MM.1S (cell line): ENCODE data around the gene NSF.

Experiments used
- DNase-seq: peaks from one replicate; pipeline ENCODE4 v3.0.0-alpha.2; 2015
- H2AFZ ChIP-seq: fragments of 300-600 bp; sonication (generic); 2 replicates; pipeline ENCODE4 v1.6.0; 2016; ENCODE audit warnings: antibody characterized with exemption, low read length
- H3F3A ChIP-seq: fragments of 300-600 bp; sonication (generic); 2 replicates; pipeline ENCODE4 v1.6.1; 2016; ENCODE audit warnings: mild to moderate bottlenecking, antibody characterized with exemption, low read length, moderate library complexity, mixed read lengths; ENCODE audit not compliant: insufficient read depth
- H3K27ac ChIP-seq: fragments of 300-600 bp; sonication (generic); 2 replicates; pipeline ENCODE4 v1.5.1; 2016; ENCODE audit warnings: mild to moderate bottlenecking, low read length
- H3K27me3 ChIP-seq: fragments of 300-600 bp; sonication (generic); replicated peaks from 2 replicates; pipeline ENCODE4 v1.6.0; 2016; ENCODE audit warnings: low read length; ENCODE audit not compliant: insufficient read depth
- H3K36me3 ChIP-seq: fragments of 300-600 bp; sonication (generic); replicated peaks from 2 replicates; pipeline ENCODE4 v1.6.1; 2016; ENCODE audit warnings: mild to moderate bottlenecking, low read length, mixed read lengths; ENCODE audit not compliant: insufficient read depth
- H3K4me1 ChIP-seq: fragments of 300-600 bp; sonication (generic); 2 replicates; pipeline ENCODE4 v1.6.1; 2016; ENCODE audit warnings: low read length, mixed read lengths
- H3K4me2 ChIP-seq: fragments of 300-600 bp; sonication (generic); 2 replicates; pipeline ENCODE4 v1.6.0; 2016; ENCODE audit warnings: low read depth, low read length
- H3K4me3 ChIP-seq: fragments of 300-600 bp; sonication (generic); 2 replicates; pipeline ENCODE4 v1.5.1; 2016; ENCODE audit warnings: low read length, mixed read lengths
- H3K79me2 ChIP-seq: fragments of 300-600 bp; sonication (generic); 2 replicates; pipeline ENCODE4 v1.6.1; 2016; ENCODE audit warnings: mixed run types, low read length, mixed read lengths
- H3K9ac ChIP-seq: fragments of 300-600 bp; sonication (generic); 2 replicates; pipeline ENCODE4 v1.6.1; 2016; ENCODE audit warnings: low read length, mixed read lengths
- H3K9me2 ChIP-seq: fragments of 300-600 bp; sonication (generic); replicated peaks from 2 replicates; pipeline ENCODE4 v1.6.1; 2016; ENCODE audit warnings: mild to moderate bottlenecking, low read length, mixed read lengths; ENCODE audit not compliant: insufficient read depth
- H3K9me3 ChIP-seq: fragments of 300-600 bp; sonication (generic); replicated peaks from 2 replicates; pipeline ENCODE4 v1.6.1; 2016; ENCODE audit warnings: mild to moderate bottlenecking, low read length, mixed read lengths; ENCODE audit not compliant: insufficient read depth
- H4K20me1 ChIP-seq: fragments of 300-600 bp; sonication (generic); 2 replicates; pipeline ENCODE4 v1.6.1; 2016; ENCODE audit warnings: mild to moderate bottlenecking, low read length, moderate library complexity, mixed read lengths; ENCODE audit not compliant: insufficient read depth
- EZH2 ChIP-seq: fragments of 300-600 bp; sonication (generic); optimal IDR thresholded peaks from 2 replicates; pipeline ENCODE3; 2017; ENCODE audit warnings: low read depth, mild to moderate bottlenecking, antibody characterized with exemption, low read length, mixed read lengths
- EZH2phosphoT487 ChIP-seq: fragments of 300-600 bp; sonication (generic); IDR thresholded peaks from 2 replicates; pipeline ENCODE4 v1.6.1; 2018; ENCODE audit warnings: antibody characterized with exemption, low read length
- TF ChIP-seq, protein P1 (sequence below): fragments of 300-600 bp; sonication (generic); IDR thresholded peaks from 2 replicates; pipeline ENCODE4 v1.5.1; 2016; ENCODE audit warnings: antibody characterized with exemption, low read length, mixed read lengths

Gene NSF

DNA sequence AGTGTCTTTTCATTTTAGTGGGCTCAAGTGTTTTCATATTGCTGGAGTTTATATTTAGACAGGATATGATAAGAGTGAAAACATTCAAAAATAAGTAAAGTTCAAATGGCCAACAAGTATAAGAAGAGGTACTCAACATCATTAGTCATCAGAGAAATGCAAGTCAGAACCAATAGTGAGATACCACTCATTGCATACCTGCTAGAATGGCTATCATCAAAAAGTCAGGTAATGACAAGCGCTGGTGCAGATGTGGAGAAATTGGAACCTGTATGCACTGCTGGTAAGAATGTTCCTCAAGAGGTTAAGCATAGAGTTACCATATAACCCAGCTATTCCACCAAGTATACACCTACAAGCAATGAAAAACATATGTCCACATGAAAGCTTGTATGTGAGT is 140.2 kb downstream of the NSF start:
- H3K4me1 ChIP-seq, result no peaks in the 10 kb centered on the region
- H3K36me3 ChIP-seq, result no peaks in the 10 kb centered on the region
- H3K9me3 ChIP-seq, result no peaks in the 10 kb centered on the region
- no peaks in the 10 kb centered on the region for H3F3A ChIP-seq
- H3K27me3 ChIP-seq, result no peaks in the 10 kb centered on the region
- H2AFZ ChIP-seq, result no peak overlapping the region
- H3K9ac ChIP-seq, result no peak overlapping the region
- H4K20me1 ChIP-seq, result no peaks in the 10 kb centered on the region
- H3K4me2 ChIP-seq, result no peak overlapping the region
- no peak for DNase-seq
- H3K27ac ChIP-seq, result no peak overlapping the region
- H3K9me2 ChIP-seq, result no peaks in the 10 kb centered on the region
- H3K79me2 ChIP-seq, result no peaks in the 10 kb centered on the region
- TF ChIP-seq EZH2phosphoT487 (no peak), EZH2 (no peak)
- TF ChIP-seq, protein P1, sequence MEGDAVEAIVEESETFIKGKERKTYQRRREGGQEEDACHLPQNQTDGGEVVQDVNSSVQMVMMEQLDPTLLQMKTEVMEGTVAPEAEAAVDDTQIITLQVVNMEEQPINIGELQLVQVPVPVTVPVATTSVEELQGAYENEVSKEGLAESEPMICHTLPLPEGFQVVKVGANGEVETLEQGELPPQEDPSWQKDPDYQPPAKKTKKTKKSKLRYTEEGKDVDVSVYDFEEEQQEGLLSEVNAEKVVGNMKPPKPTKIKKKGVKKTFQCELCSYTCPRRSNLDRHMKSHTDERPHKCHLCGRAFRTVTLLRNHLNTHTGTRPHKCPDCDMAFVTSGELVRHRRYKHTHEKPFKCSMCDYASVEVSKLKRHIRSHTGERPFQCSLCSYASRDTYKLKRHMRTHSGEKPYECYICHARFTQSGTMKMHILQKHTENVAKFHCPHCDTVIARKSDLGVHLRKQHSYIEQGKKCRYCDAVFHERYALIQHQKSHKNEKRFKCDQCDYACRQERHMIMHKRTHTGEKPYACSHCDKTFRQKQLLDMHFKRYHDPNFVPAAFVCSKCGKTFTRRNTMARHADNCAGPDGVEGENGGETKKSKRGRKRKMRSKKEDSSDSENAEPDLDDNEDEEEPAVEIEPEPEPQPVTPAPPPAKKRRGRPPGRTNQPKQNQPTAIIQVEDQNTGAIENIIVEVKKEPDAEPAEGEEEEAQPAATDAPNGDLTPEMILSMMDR, result no peak
- H3K4me3 ChIP-seq, result no peak overlapping the region

DNA sequence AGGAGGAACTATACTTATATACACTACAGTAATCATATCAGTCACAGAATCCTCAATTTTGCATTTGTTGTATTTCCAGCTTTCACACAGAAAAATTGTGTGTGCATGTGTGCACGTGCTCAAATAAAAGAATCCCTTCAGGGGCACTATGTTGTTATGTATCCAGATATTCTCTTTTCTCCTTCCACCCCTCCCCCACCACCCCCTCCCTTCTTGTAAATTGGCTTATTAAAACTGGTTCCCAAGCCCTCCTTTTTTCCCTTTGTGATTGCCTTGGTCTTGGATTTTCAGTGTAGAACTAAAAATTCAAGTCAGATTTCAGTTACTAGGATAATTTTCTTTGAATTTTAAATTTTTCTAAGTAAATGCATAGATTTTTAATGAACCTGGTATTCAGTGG is 141.7 kb downstream of the NSF start:
- TF ChIP-seq EZH2phosphoT487, result no peak
- TF ChIP-seq EZH2, result no peak
- TF ChIP-seq, protein P1, result no peak
- H3K9ac ChIP-seq, result no peak overlapping the region
- no peak for DNase-seq
- H3K9me2 ChIP-seq, result no peaks in the 10 kb centered on the region
- H3K27ac ChIP-seq, result no peak overlapping the region
- no peaks in the 10 kb centered on the region for H4K20me1 ChIP-seq
- H3K4me2 ChIP-seq, result no peak overlapping the region
- H3F3A ChIP-seq, result no peaks in the 10 kb centered on the region
- H3K27me3 ChIP-seq, result no peaks in the 10 kb centered on the region
- no peak overlapping the region for H2AFZ ChIP-seq
- no peaks in the 10 kb centered on the region for H3K36me3 ChIP-seq
- H3K4me1 ChIP-seq, result no peaks in the 10 kb centered on the region
- no peak overlapping the region for H3K4me3 ChIP-seq
- H3K79me2 ChIP-seq, result no peaks in the 10 kb centered on the region
- H3K9me3 ChIP-seq, result no peaks in the 10 kb centered on the region

DNA sequence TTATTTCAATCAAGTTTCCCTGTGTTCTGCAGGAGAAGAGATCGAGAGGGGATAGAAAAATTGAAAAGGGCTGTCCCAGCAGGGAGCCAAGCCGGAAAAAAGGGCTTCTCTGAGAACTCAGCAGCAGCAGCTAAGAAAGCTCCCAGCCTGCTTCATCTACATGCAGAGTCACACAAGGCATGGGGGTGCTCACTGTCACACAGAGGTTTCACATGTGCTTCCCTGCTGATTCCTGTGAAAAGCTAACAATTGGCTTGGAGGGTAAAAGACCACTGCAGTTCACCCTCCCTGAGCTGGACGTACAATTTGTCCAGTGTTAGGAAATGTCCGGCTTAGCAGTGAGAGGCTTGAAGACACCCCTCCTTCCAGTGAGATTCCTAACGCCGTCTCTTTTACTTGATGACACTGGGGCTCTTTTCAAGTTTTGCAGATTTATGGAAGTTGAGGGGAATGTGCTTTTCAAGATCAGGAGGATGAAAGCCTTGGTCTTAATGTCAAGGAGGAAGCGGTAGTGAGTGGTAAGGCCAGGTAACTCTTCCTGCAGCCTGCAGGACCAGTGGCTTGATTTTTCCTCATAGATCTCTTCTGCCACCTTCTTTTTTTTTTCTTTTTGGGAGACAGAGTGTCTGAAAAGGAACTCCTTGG is 142.4 kb downstream of the NSF start:
- DNase-seq, result no peak
- Histone ChIP-seq H3K27ac (no peak overlapping the region), H3F3A (no peaks in the 10 kb centered on the region), H3K36me3 (no peaks in the 10 kb centered on the region), H3K9ac (no peak overlapping the region), H3K9me2 (no peaks in the 10 kb centered on the region), H3K9me3 (no peaks in the 10 kb centered on the region), H3K4me3 (no peak overlapping the region), H3K79me2 (no peaks in the 10 kb centered on the region), H3K4me1 (no peaks in the 10 kb centered on the region), H3K4me2 (no peak overlapping the region), H4K20me1 (no peaks in the 10 kb centered on the region), H2AFZ (no peak overlapping the region), H3K27me3 (no peaks in the 10 kb centered on the region)
- TF ChIP-seq EZH2, result no peak
- TF ChIP-seq EZH2phosphoT487, result no peak

DNA sequence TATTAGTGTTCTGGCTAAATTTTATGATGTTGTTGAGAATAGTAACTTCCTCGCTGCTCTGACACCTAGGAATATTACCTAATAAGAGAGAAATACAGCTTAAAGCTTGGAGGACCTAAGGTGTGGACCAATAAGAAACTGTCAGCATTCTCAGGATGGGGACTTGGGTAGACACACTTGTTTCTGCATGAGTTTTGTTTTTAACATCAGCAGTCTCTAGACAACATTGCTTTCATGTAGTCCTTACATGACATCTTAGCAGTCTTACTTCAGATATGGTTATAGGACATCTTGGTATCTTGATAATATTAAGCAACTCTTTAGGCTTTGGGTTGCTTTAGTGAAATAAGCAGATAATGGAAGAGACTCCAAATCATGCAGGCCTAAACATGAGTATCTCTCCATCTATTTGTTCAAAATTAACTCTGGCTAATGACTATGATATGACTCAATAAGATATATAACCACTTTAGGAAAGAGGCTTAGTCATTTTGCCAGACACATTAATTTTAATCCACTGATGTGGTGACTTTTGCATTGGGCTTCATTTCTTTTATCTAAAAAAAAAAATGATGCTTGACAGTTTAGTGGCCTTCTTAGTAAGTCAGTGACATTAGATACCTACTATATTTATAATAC is 143.5 kb downstream of the NSF start:
- Histone ChIP-seq H3K27me3 (no peaks in the 10 kb centered on the region), H3K9ac (no peak overlapping the region), H4K20me1 (no peaks in the 10 kb centered on the region), H3K36me3 (no peaks in the 10 kb centered on the region), H3K4me1 (no peaks in the 10 kb centered on the region), H3K9me3 (no peaks in the 10 kb centered on the region), H3K27ac (no peak overlapping the region), H3F3A (no peaks in the 10 kb centered on the region), H3K9me2 (no peaks in the 10 kb centered on the region), H2AFZ (no peak overlapping the region), H3K4me2 (no peak overlapping the region), H3K4me3 (no peak overlapping the region), H3K79me2 (no peaks in the 10 kb centered on the region)
- TF ChIP-seq EZH2phosphoT487 (no peak), EZH2 (no peak)
- TF ChIP-seq, protein P1, result no peak
- no peak for DNase-seq
